ENCODE data around the gene LAMC3.

GRCh38 chr9:131024978-131025868, 16.2 kb downstream of the LAMC3 start:
- no peak for TF ChIP-seq CTCF (conservative IDR thresholded peaks at IDR 0.05; ENCODE audit: low read length)
- no peak for TF ChIP-seq EZH2phosphoT487 (IDR thresholded peaks at IDR 0.05; ENCODE audit: borderline replicate concordance, low read depth, low read length)
